Stimulated activated effector memory CD8-positive, alpha-beta T cell treated with anti-CD3 and anti-CD28 coated beads, Interleukin-12 subunit alpha, Interleukin-12 subunit beta, amount 100 ng/mL, for 72 hours (primary cell): ENCODE measurements around the gene PHF20.
"Not testable (repeated sequence)": the region's sequence is repeated elsewhere in the genome, so short reads cannot be mapped to it uniquely, and the experiment has no call there.

Source experiments
- ATAC-seq: fragments of 150-1000 bp; cut with Tn5 transposase; 2 replicates; pipeline ENCODE4 v1.10.0; 2021
- DNase-seq, 2 donors: peaks; one replicate each; pipeline ENCODE4 v3.0.0; 2021 to 2022; ENCODE audit warnings: low spot score in 2 of 2
- H3K27ac Mint-ChIP-seq: one replicate; pipeline ENCODE4 v1.8.0; 2022; ENCODE audit warnings: mild to moderate bottlenecking, mixed read lengths
- H3K36me3 Mint-ChIP-seq: one replicate; pipeline ENCODE4 v1.8.0; 2022; ENCODE audit warnings: mild to moderate bottlenecking, mixed read lengths
- H3K4me1 Mint-ChIP-seq: one replicate; pipeline ENCODE4 v1.8.0; 2022; ENCODE audit warnings: mixed read lengths
- H3K4me3 Mint-ChIP-seq: one replicate; pipeline ENCODE4 v1.8.0; 2022; ENCODE audit warnings: mild to moderate bottlenecking, mixed read lengths
- H3K9me3 Mint-ChIP-seq: one replicate; pipeline ENCODE4 v1.8.0; 2022; ENCODE audit warnings: mixed read lengths

PHF20 gene

DNA sequence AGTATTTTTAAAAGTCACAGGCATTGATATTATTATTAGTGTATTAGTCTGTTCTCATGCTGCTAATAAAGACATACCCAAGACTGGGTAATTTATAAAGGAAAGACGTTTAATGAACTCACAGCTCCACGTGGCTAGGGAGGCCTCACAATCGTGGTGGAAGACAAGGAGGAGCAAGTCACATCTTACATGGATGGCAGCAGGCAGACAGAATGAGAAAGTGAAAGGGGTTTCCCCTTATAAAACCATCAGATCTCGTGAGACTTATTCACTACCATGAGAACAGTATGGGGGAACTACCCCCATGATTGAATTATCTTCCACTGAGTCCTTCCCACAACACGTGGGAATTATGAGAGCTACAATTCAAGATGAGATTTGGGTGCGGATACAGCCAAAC, 187.5 kb downstream of the PHF20 start:
- H3K36me3 Mint-ChIP-seq, H3K4me3 Mint-ChIP-seq, ATAC-seq, H3K4me1 Mint-ChIP-seq, H3K9me3 Mint-ChIP-seq, H3K27ac Mint-ChIP-seq, DNase-seq: not testable (repeated sequence)

GRCh38 chr20:35963878-35964277, 192.1 kb downstream of the PHF20 start:
- Mint-ChIP-seq H3K4me1 (no peaks in the 10 kb centered on the region), H3K36me3 (no peaks in the 10 kb centered on the region), H3K9me3 (no peaks in the 10 kb centered on the region), H3K27ac (no peak overlapping the region), H3K4me3 (no peak overlapping the region)
- ATAC-seq (no peak), DNase-seq (no peak)

DNA sequence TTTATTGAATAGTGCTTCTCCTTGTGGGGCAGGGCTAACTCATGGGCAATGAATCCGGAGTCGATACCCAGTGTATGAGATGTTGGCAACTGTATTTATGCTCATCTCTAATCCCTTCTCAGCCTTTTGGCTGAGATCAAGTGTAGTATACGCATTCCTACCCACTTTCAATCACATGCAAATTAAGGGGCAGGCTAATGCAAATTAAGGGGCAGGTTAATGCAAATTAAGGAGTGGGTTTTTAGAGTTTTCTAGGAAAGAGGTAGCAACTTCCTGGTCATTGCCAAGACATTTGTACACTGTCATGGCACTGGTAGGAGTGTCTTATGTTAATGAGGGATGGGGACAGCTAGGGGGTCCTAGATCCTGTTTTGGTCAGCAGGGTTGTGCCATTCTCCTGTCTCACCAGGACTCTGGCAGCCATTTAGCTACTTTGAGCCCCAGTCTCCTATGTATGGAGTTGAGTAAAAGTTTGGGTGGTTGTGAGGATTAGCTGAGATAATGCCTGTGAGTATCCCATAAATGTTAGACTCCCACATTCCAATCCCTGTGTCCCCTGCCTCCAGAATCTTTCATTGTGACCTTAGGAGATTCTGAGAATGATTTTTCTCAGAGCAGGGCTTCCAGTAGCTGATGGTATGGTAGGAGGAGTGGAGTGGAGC, 196.3 kb downstream of the PHF20 start, which contains the start of gene CNBD2:
CNBD2 (plus strand) TSS at position 612 of the 662 bp plus-strand sequence. CDS start 173 bp downstream, outside the sequence.
- Mint-ChIP-seq H3K27ac (no peak within 1 kb of the TSS), H3K4me1 (no peaks in the 10 kb centered on the region)

GRCh38 chr20:35968930-35969329, 197.1 kb downstream of the PHF20 start:
- Mint-ChIP-seq H3K36me3 (no peaks in the 10 kb centered on the region), H3K4me3 (no peak overlapping the region), H3K4me1 (no peaks in the 10 kb centered on the region), H3K27ac (no peak overlapping the region), H3K9me3 (no peaks in the 10 kb centered on the region)
- DNase-seq (no peak), ATAC-seq (no peak)

More for the DNA sequence above, 196.3 kb downstream of the PHF20 start, which contains the start of gene CNBD2:
- Mint-ChIP-seq H3K36me3 (no peaks in the 10 kb centered on the region), H3K9me3 (no peaks in the 10 kb centered on the region), H3K4me3 (no peak within 1 kb of the TSS)
- ATAC-seq (no peak), DNase-seq (no peak)

GRCh38 chr20:35971981-35972380, 200.2 kb downstream of the PHF20 start:
- Mint-ChIP-seq H3K9me3 (no peaks in the 10 kb centered on the region), H3K27ac (no peak overlapping the region), H3K36me3 (no peaks in the 10 kb centered on the region), H3K4me3 (no peak overlapping the region), H3K4me1 (no peaks in the 10 kb centered on the region)
- DNase-seq (no peak), ATAC-seq (no peak)

DNA sequence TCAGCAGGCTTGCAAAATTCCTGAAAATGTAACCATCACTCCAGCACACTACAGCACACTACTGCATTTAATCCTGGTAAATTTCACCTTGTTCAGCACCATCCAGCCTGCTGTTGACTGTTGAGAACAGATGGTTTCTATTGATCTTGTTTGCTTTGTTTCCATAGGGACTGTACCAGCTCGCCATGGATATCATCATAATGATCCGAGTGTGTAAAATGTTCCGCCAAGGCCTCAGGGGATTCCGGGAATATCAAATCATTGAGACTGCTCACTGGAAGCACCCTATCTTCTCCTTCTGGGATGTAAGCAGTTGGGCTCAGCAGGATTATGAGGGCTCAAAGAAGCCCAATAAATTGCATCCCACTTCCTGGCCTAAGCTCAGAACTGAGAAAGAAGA, 200.6 kb downstream of the PHF20 start:
- DNase-seq (no peak), ATAC-seq (no peak)
- Mint-ChIP-seq H3K36me3 (no peaks in the 10 kb centered on the region), H3K4me3 (no peak overlapping the region), H3K27ac (no peak overlapping the region), H3K9me3 (no peaks in the 10 kb centered on the region), H3K4me1 (no peaks in the 10 kb centered on the region)

GRCh38 chr20:35974256-35974655, 202.4 kb downstream of the PHF20 start:
- DNase-seq: no peak
- Mint-ChIP-seq H3K4me3 (no peak overlapping the region), H3K36me3 (no peaks in the 10 kb centered on the region), H3K4me1 (no peaks in the 10 kb centered on the region), H3K27ac (no peak overlapping the region), H3K9me3 (no peaks in the 10 kb centered on the region)
- no peak for ATAC-seq

DNA sequence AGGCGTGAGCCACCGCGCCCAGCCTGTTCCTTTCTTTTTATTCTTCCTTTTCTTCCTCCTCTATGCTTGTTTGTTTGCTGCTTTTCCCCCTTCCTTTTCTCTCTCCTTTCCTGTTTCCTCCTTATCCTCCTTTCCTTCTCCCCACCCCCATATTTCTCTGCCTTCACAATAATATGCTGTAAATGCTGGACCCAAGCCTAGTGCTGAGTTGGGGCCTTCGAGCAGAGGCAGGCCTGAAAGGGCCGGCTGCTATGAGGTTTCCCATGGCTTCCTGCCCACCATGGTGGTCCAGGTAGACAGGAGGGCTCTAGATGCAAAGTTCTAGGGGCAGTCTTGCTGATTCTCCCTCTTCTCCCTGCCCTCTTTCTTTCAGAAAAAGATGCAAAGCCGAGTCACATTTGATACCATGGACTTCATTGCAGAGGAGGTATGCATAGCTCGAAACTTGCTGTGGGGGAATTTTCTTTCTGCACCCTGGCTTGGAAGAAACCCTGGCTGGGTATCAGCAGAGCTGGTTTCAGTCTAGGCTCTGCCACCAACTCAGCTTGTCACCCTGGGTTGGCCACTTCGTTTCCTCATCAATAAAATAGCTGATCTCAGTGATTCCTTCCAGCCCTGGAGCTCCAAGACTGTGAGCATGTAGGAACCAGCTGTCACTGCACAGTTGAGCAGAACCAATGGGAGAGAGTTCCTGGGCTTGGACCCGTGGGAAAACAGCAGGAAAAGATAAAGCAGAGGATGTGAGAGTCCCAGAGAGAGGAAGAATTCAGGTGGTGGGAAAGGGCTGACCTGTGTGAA, 204.0 kb downstream of the PHF20 start:
- Mint-ChIP-seq H3K4me1 (no peaks in the 10 kb centered on the region), H3K9me3 (no peaks in the 10 kb centered on the region), H3K27ac (no peak overlapping the region), H3K4me3 (no peak overlapping the region), H3K36me3 (no peaks in the 10 kb centered on the region)
- ATAC-seq (no peak), DNase-seq (no peak)

- Mint-ChIP-seq H3K9me3 (no peaks in the 10 kb centered on the region), H3K36me3 (no peaks in the 10 kb centered on the region), H3K4me1 (no peaks in the 10 kb centered on the region), H3K27ac (no peak overlapping the region), H3K4me3 (no peak overlapping the region)
- no peak for DNase-seq
- no peak for ATAC-seq
These were observed 206.3 kb downstream of the PHF20 start for GRCh38 chr20:35978041-35978513.

- Mint-ChIP-seq H3K4me3 (no peak overlapping the region), H3K27ac (no peak overlapping the region), H3K4me1 (peaks cover 6% of the 10 kb centered on the region), H3K36me3 (no peaks in the 10 kb centered on the region), H3K9me3 (no peaks in the 10 kb centered on the region)
- DNase-seq (no peak), ATAC-seq (no peak)
These were observed 207.7 kb downstream of the PHF20 start for GRCh38 chr20:35979544-35979943.

GRCh38 chr20:35981969-35982368, 210.2 kb downstream of the PHF20 start:
- no peak for DNase-seq
- Mint-ChIP-seq H3K4me3 (no peak overlapping the region), H3K9me3 (no peaks in the 10 kb centered on the region), H3K4me1 (peaks cover 6% of the 10 kb centered on the region), H3K27ac (no peak overlapping the region), H3K36me3 (peaks cover 5% of the 10 kb centered on the region)
- ATAC-seq: no peak

DNA sequence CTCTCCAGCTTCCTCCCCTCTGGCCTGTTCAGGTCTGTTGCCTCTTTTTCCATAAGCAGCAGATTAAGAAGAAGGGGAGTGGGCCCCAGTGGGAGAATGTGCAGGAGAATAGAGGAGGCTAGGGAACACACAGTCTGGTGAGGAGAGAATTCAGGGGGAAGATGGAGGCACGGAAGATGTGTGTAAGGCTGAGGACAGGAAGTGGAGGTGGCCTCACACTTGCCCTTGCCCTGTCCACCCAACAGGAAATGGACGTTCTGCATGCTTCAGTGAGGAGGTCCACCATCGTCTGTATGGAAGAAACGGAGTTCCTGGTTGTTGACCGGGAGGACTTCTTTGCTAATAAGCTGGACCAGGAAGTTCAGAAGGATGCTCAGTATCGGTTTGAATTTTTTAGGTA, 212.6 kb downstream of the PHF20 start:
- no peak for ATAC-seq
- Mint-ChIP-seq H3K4me1 (peaks cover 6% of the 10 kb centered on the region), H3K27ac (peak overlapping the region; percentile 48), H3K36me3 (peaks cover 5% of the 10 kb centered on the region), H3K9me3 (no peaks in the 10 kb centered on the region), H3K4me3 (no peak overlapping the region)
- DNase-seq: no peak

- Mint-ChIP-seq H3K4me3 (no peak overlapping the region), H3K27ac (no peak overlapping the region), H3K36me3 (peaks cover 5% of the 10 kb centered on the region), H3K4me1 (peaks cover 6% of the 10 kb centered on the region), H3K9me3 (no peaks in the 10 kb centered on the region)
- ATAC-seq (no peak), DNase-seq (no peak)
These were observed 214.0 kb downstream of the PHF20 start for GRCh38 chr20:35985806-35986205.

- ATAC-seq (no peak), DNase-seq (no peak)
- Mint-ChIP-seq H3K36me3 (peaks cover 5% of the 10 kb centered on the region), H3K9me3 (no peaks in the 10 kb centered on the region), H3K27ac (no peak overlapping the region), H3K4me1 (peaks cover 12% of the 10 kb centered on the region), H3K4me3 (no peak overlapping the region)
These were observed 217.2 kb downstream of the PHF20 start for GRCh38 chr20:35988910-35989463.

DNA sequence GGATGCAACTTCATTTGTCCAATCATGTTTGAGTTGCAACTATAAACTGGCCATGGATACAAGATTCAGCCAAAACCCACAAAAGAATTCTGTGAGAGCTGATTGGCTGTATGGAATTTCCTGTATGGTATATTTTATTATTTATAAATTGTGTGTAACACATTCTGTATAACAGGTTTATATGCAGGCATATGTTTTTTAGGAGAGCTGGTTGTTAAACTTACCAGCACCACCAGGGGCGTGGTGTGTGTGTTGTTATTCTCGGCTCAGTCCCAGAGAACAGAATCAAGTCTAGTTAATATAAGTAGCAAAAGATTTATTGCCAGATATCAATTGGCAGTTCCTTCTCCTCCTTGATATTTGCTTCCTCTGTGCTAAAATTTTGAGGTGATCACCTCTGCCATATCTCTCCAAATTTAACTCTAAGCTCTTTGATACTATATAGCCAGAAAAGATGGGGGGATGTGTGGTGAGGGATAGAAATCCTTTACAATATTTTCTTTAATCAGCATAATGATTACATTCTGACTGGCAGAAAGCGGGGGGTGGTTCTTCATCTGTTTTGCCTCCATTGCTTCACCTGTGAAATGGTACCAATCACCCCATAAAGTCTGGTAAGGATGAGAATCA, 219.4 kb downstream of the PHF20 start:
- Mint-ChIP-seq H3K4me1 (peaks cover 6% of the 10 kb centered on the region), H3K9me3 (no peaks in the 10 kb centered on the region), H3K4me3 (no peak overlapping the region), H3K36me3 (no peaks in the 10 kb centered on the region), H3K27ac (no peak overlapping the region)
- ATAC-seq (no peak), DNase-seq (no peak)
